ENCODE data around the gene KCNQ1. TPM values are rescaled to one million over a fixed set of nuclear protein-coding genes. Genes with fewer than 3 reads are reported as not detected.

The KCNQ1 gene
- polyA plus RNA-seq, 1 experiment: not detected

- Histone ChIP-seq H3K27me3 (ENCODE audit: control insufficient read depth, insufficient read depth, low read length) (peaks cover 6% of the 10 kb centered on the region), H3K27ac (ENCODE audit: low read depth, low read length) (no peak overlapping the region), H3K4me3 (ENCODE audit: low read depth, low read length) (no peak overlapping the region), H3K9me3 (ENCODE audit: control insufficient read depth, insufficient read depth, low read length) (peaks cover 24% of the 10 kb centered on the region)
- no peak for DNase-seq (ENCODE audit: low read depth, low spot score)
- TF ChIP-seq CTCF (IDR thresholded peaks at IDR 0.05; ENCODE audit: low read depth, low read length): no peak
- ChIA-PET POLR2A (no interaction called here), CTCF (interaction anchor here (1.2 kb wide), 1 partner anchor 34 kb away, joined by 3 read pairs; no protein-coding TSS in a partner anchor)
These were observed 122.3 kb downstream of the KCNQ1 start for GRCh38 chr11:2567026-2567671.

- no peak for DNase-seq (ENCODE audit: low read depth, low spot score)
- Histone ChIP-seq H3K9me3 (ENCODE audit: control insufficient read depth, insufficient read depth, low read length) (peaks cover 32% of the 10 kb centered on the region), H3K27me3 (ENCODE audit: control insufficient read depth, insufficient read depth, low read length) (peaks cover 4% of the 10 kb centered on the region), H3K27ac (ENCODE audit: low read depth, low read length) (no peak overlapping the region), H3K4me3 (ENCODE audit: low read depth, low read length) (no peak overlapping the region)
- CTCF ChIA-PET: no interaction called here
- POLR2A ChIA-PET: no interaction called here
- TF ChIP-seq CTCF (IDR thresholded peaks at IDR 0.05; ENCODE audit: low read depth, low read length): no peak
These were observed 124.5 kb downstream of the KCNQ1 start for GRCh38 chr11:2569321-2569721.

GRCh38 chr11:2569731-2570210, 125.0 kb downstream of the KCNQ1 start:
- POLR2A ChIA-PET: no interaction called here
- CTCF ChIA-PET: no interaction called here

GRCh38 chr11:2570211-2570811, 125.5 kb downstream of the KCNQ1 start:
- TF ChIP-seq CTCF (IDR thresholded peaks at IDR 0.05; ENCODE audit: low read depth, low read length): no peak
- no peak for DNase-seq (ENCODE audit: low read depth, low spot score)
- CTCF ChIA-PET: no interaction called here
- Histone ChIP-seq H3K9me3 (ENCODE audit: control insufficient read depth, insufficient read depth, low read length) (peaks cover 32% of the 10 kb centered on the region), H3K27ac (ENCODE audit: low read depth, low read length) (no peak overlapping the region), H3K4me3 (ENCODE audit: low read depth, low read length) (no peak overlapping the region), H3K27me3 (ENCODE audit: control insufficient read depth, insufficient read depth, low read length) (peaks cover 4% of the 10 kb centered on the region)
- POLR2A ChIA-PET: no interaction called here

More at GRCh38 chr11:2569731-2570210, 125.0 kb downstream of the KCNQ1 start:
- Histone ChIP-seq H3K9me3 (ENCODE audit: control insufficient read depth, insufficient read depth, low read length) (peaks cover 32% of the 10 kb centered on the region), H3K27ac (ENCODE audit: low read depth, low read length) (no peak overlapping the region), H3K4me3 (ENCODE audit: low read depth, low read length) (no peak overlapping the region), H3K27me3 (ENCODE audit: control insufficient read depth, insufficient read depth, low read length) (peaks cover 4% of the 10 kb centered on the region)
- no peak for TF ChIP-seq CTCF (IDR thresholded peaks at IDR 0.05; ENCODE audit: low read depth, low read length)
- DNase-seq (ENCODE audit: low read depth, low spot score): no peak

- TF ChIP-seq CTCF (IDR thresholded peaks at IDR 0.05; ENCODE audit: low read depth, low read length): no peak
- H3K4me3 ChIP-seq (ENCODE audit: low read depth, low read length): no peak overlapping the region
- POLR2A ChIA-PET: no interaction called here
- H3K27me3 ChIP-seq (ENCODE audit: control insufficient read depth, insufficient read depth, low read length): peaks cover 7% of the 10 kb centered on the region
- DNase-seq (ENCODE audit: low read depth, low spot score): no peak
- CTCF ChIA-PET: no interaction called here
- no peak overlapping the region for H3K27ac ChIP-seq (ENCODE audit: low read depth, low read length)
- H3K9me3 ChIP-seq (ENCODE audit: control insufficient read depth, insufficient read depth, low read length): peaks cover 32% of the 10 kb centered on the region
These were observed 126.2 kb downstream of the KCNQ1 start for GRCh38 chr11:2570841-2571597.

Data from AG04450 (cell line).